Neural cell (in vitro differentiated cells): Measurements from ENCODE around the gene ZNF230.

Experiments
- CTCF ChIP-seq: fragments of 450-650 bp; IDR thresholded peaks from 2 replicates; pipeline ENCODE4 v1.5.1; 2014; ENCODE audit warnings: antibody characterized with exemption, mild to moderate bottlenecking, moderate library complexity; ENCODE audit not compliant: poor library complexity, severe bottlenecking
- EP300 ChIP-seq: fragments of 450-650 bp; conservative IDR thresholded peaks from 2 replicates; pipeline ENCODE4 v1.6.1; 2014; ENCODE audit warnings: antibody characterized with exemption, mild to moderate bottlenecking, moderate library complexity; ENCODE audit not compliant: poor library complexity, severe bottlenecking
- EZH2 ChIP-seq: fragments of 200-600, 300-800 bp; shearing (Covaris generic), sonication (generic); IDR thresholded peaks from 2 replicates; pipeline ENCODE4 v1.6.1; 2014; ENCODE audit warnings: antibody characterized with exemption, low read length, borderline replicate concordance, mild to moderate bottlenecking; ENCODE audit not compliant: insufficient read depth, poor library complexity, severe bottlenecking
- POLR2AphosphoS5 ChIP-seq: IDR thresholded peaks from 2 replicates; pipeline ENCODE4 v1.6.1; 2012
- REST ChIP-seq: IDR thresholded peaks from 2 replicates; pipeline ENCODE4 v1.6.1; 2012; ENCODE audit warnings: borderline replicate concordance

DNA sequence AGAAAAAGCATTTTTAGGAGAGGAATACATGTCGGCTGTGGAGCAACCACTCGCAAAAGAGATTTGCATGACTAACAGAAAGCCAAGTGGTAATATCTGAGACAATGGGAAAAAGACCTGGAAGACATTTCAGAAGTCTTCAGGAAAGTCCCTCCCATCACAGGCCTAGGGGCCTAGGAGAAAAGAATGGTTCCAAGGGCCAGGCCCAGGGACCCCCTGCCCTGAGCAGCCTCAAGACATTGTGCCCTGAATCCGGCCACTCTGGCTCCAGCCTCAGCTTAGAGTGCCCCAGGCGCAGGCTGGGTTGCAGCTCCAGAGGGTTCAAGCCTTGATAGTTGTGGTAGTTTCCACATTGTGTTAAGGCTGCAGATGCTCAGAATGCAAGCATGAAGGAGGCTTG lies 42.3 kb upstream of the ZNF230 start:
- TF ChIP-seq REST (no peak), CTCF (no peak), EZH2 (no peak), POLR2AphosphoS5 (no peak), EP300 (no peak)
